ENCODE measurements around the gene ZNF749.

The ZNF749 gene

DNA sequence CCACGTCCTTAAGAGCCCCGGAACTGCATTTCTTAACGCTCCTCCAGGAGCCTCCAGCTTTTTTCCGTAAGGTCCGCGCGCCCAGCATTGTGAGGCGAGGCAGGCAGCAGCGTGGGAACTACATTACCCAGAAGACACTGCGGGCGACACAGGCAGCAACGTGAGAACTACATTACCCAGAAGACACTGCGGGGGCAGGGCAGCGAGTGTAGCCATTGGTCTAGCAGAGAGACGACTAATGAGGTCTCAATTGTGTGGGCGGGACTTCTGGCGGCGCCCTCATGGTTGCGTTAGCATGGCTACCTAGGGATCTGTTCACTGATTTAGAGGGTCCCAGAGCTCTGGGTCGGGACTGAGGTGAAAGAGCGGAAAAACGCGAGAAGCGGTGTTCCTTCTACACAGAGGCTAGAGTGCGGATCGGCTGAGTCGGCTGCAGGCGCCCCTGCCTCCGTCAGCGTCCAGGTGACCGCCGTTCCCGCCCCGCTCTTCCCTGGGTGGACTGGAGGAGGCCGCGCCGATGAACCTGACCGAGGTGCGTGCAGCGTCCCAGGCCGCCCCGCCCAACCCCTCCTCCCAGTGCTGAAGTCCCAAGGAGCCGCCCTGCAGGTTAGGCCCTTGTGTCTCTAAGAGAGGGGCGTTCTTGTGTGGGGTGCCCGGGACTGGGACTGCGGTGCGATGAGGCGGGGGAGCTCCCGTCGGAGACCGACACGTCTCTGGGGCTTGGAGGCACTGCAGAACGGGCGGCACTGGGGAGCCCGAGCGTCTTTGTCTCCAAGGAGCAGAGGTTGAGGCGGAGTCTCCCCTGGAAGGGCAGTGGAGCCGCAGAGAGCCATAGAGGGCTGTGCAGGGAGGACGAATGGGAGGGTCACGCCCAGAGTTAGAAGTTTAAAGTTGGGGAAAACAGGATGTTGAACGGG, at the start of gene ZNF749:
Gene ZNF749, plus strand, starts transcription at position 264 of the 917 bp plus-strand sequence. Its CDS starts 254 bp downstream, at position 518.
- DNase-seq: peak; percentile 99

DNA sequence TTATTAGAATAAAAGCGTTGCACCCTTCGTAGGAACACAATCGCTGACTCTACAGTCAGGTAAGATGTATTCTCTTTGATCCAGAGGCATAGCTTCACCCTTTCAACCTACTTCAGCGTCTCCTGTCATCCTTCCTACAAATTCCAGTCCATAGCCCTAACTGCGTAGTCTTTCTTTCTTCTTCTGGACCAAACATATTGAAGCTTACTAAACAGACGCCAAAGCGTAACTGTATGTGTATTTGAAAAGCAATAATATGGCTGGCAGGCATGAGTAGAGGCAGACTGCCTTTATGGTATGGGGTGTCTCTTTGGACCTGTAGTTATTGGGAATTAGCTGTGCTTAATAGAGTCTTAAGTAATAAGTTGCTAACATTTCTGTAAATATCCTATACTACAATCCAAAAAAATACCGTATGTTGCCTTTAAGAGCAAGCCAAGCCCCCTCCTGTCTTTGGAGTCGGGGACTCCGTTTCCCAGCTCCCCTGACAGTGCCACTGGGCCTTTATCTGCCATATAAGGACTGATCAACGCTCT, 45.9 kb upstream of the ZNF749 start:
- DNase-seq: no peak

DNA sequence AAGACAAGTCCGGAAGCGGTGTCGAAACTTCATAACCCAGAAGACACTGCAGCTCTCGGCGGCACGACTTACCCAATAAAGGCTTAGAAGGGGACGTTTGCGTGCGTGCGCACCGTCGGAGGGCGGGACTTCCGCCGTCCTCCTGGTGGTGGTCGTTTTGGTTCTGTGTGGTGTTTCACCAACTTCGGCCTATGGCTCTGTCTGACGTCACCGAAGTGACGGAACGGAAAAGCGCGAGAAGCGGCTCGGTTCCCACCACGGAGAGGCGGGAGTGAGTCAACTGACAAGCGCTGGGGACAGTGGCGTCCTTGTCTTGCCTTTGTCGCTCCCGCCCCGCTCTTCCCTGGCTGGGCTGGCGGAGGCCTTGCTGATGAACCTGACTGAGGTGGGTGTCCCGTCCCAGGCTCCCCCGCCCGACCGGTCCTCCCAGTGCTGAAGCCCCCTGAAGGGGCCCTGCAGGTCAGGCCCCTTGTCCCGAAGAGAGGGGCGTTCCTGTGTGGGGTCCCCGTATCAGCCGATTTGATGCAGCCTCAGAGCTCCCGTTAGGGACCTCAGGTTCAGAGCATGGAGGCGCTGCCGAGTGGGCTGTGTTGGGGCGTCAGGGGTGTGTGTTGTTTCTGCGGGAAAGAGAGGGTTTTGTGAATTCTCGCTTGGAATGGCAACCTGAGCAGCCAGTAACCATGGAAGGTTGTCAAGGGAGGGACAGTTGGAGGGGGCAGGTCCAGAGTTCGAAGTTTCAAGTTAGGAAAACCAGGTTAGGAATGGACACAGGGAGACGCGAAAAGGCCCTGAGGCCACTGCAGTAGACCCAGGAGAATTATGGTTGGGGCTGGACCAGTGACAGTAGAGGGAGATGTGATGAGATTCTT, 45.2 kb upstream of the ZNF749 start, which contains the start of gene ZNF548:
Gene ZNF548, plus strand, starts transcription at position 125 of the 869 bp plus-strand sequence. Its CDS starts 246 bp downstream, at position 371.
- DNase-seq: peak; percentile 98

DNA sequence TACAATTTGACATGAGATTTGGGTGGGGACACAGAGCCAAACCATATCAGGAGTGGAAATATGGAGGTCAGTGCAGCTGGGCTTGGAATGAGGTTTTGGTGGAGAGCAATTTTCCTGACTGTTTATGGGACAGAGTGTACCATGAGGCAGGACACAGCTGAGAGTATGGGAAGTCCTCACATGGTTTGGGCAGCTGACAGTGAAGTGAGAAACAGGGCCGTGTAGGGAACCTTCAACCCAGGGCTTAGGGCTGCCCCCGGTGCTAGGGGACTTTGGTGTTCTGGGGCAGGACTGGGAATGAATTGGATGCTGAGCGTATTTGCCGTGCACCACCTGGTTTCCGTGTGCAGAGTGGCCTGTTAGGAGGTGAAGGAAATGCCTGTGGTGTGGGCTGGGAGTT, 39.4 kb upstream of the ZNF749 start:
- DNase-seq: no peak

DNA sequence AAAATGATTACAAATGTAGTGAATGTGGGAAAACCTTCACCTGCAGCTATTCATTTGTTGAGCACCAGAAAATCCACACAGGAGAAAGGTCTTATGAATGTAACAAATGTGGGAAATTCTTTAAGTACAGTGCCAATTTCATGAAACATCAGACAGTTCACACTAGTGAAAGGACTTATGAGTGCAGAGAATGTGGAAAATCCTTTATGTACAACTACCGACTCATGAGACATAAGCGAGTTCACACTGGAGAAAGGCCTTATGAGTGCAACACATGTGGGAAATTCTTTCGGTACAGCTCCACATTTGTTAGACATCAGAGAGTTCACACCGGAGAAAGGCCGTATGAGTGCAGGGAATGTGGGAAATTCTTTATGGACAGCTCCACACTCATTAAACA, 36.3 kb upstream of the ZNF749 start:
- DNase-seq: no peak

DNA sequence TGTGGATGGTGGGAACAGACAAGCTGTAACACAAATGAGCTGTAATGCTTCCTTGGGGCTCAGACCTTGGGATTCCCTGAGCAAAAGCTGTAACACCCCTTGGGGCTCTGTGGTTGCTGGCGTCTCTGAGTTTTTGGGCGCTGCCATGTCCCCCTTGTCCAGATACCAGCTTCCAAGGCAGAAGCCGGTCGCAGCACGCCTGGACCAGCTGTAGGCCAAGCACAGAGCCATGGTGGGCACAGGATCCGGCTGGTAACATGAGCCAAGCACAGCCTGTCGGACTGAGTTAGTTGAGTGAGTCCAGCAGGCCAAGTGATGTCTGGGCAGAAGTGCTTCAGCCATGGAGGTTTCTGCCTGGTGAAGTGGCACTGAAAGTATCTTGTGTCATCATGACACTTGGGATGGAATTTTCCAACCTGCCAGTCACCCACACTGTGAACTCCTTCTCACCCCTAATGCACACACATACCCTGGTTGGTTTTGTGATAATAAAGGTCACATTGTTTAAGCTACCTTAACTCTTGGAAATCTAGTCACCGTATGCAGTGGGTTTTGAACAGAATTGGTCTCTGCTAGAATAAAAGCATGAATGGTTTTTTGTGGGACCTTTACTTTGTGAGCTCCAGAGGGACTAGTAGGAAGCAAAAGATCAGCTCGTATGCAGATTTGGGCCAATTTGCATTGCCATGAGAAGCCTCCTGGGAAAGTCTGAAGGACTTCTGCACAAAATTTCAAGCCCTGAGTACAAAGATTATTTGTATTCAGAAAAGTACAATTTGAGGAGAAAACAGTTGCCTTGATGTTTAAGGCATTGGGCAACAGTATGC, 31.2 kb upstream of the ZNF749 start:
- DNase-seq: no peak

DNA sequence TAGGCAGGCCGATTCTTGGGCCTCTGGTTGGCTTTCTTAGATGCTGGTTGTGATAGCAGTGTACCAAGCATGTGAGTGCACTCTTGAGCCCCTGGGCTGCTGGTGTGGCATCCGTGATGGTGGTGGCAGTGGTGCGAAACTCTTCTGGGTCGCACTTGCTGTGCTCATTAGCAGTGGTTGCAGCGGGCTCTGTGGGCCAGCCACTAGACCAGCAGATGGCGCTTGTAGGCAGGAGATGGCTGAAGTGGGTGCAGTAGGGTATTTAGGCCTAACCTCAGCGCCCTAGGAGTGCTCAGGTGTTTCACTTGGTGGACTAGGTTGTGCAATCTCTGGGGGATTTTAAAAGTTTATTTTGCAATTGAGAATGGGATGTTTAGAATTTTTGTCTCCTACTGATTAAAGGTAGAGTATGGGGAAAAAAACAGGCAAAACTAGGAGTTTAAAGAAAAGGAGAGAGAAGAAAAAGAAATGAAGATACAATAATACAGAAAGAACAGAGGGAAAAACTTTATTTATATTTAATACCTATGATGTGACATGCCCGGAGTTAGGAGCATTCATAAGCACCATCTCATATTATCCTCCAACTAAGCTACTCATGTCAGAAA, 28.5 kb upstream of the ZNF749 start:
- DNase-seq: peak; percentile 59

DNA sequence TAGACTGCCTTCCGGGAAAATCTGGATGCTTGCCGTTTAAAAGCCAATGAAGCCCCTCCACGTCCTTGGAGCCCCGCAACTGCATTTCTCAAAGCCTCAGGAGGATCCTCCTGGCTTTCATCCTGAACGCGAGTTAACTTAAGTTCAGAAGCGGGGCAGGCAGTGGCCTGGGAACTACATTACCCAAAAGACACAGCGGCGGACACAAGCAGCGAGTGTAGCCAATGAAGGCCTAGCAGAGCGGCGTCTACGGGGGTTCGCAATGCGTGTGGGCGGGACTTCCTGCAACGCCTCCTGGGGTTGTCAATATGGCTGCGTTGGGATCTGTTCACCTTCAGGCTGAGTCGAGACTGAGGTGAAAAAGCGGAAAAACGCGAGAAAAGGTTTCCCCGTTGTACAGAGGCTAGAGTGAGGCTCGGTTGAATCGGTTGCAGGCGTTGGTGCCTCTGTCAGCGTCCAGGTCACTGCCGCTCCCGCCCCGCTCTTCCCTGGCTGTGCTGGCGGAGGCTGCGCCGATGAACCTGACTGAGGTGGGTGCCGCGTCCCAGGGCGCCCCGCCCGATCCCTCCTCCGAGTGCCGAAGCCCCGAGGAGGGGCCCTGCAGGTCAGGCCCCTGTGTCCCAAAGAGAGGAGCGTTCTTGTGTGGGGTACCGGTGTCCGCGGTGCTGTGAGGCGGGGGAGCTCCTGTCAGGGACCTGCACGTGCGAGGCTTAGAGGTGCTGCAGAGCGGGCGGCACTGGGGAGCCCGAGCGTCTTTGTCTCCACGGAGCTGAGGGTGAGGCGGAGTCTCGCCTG, 24.1 kb upstream of the ZNF749 start, which contains the start of gene ZNF17:
Gene ZNF17, plus strand, starts transcription at position 285 of the 795 bp plus-strand sequence. CDS start 2,455 bp downstream, outside the sequence.
- DNase-seq: peak; percentile 93

DNA sequence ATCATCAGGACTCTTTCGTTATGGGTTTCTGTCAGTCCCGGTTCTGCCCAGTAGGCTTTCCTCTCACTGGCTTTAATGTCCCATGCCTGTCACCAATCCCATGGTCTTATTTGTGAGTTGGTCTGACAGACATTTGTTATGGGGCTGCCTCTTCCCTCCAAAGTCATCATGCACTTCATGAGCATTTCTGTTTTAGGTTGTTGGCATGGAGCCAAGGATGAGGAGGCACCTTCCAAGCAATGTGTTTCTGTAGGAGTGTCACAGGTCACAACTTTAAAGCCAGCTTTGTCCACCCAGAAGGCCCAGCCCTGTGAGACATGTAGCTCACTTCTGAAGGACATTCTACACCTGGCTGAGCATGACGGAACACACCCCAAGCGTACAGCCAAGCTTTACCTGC, 15.7 kb upstream of the ZNF749 start:
- DNase-seq: no peak

DNA sequence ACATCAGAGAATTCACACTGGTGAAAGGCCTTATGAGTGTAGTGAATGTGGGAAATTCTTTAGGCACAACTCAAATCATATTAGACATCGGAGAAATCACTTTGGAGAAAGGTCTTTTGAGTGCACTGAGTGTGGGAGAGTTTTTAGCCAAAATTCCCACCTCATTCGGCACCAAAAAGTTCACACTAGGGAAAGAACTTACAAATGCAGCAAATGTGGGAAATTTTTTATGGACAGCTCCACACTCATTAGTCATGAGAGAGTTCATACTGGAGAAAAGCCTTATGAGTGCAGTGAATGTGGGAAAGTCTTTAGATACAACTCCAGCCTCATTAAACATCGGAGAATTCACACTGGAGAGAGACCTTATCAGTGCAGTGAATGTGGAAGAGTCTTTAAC, 14.1 kb upstream of the ZNF749 start:
- no peak for DNase-seq

DNA sequence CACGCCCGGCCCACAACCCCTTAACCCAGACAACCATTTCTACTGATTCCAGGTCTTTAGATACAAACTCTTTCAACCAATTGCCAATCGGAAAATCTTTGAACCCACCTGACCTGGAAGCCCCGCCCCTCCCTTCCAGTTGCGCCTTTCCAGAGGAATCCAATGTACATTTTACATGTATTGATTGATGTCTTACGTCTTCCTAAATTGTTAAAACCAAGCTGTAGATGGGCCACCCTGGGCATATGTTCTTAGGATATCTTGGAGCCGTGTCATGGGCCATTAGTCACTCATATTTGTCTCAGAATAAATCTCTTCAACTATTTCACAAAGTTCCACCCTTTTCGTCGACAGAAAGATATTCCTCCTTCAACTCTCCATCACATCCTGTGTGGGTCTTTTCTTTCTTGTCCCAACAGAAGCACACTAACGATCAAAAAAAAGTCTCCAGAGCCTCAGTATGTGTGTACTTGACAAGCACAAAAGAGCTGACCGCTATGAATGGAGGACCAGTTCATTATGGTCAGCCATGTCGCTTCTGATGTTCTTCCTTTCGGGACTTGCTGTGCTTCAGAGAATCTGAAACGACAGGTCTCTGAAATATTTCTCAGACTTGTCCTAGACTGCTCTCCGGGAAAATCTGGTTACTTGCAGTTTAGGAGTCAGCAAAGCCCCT, 601 bp upstream of the ZNF749 start:
- no peak for DNase-seq

DNA sequence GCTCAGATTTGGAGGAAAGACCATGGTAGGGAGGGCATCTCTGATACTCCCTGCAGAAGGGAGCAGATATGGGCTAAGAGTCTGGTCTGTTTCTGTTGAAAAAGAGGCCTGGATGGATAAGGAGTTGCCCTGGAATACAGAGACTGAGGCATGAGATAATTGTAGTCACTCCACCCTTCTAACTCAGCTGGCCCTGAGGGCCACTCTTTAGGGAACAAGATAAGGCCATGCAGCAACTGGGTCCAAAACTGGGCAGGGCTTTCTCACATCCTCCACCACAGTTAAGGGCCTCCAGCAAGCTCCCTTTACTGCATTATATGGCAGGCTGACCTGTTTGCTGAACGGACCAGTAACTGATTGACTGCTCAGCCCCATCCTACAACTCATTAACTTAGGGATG, 1.3 kb downstream of the ZNF749 start:
- DNase-seq: no peak

DNA sequence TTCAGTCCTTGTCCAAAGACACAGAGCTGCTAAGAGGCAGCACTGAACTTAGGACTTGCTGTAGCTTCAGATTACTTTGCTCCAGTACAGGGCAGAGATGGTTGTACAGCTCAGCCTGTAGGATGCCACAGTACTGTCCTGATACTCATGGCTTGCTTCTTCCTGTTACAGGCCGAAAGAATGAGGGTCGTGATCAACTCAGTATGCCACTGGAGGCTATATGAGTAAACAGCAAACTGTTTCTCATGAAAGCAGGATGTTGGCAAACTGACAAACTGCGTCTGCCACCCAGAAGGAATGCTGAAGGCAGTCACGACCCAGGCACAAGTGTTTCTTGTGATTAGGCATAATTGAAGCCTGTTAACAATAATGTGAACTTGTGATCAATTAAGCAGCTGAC, 2.8 kb downstream of the ZNF749 start:
- DNase-seq: no peak

DNA sequence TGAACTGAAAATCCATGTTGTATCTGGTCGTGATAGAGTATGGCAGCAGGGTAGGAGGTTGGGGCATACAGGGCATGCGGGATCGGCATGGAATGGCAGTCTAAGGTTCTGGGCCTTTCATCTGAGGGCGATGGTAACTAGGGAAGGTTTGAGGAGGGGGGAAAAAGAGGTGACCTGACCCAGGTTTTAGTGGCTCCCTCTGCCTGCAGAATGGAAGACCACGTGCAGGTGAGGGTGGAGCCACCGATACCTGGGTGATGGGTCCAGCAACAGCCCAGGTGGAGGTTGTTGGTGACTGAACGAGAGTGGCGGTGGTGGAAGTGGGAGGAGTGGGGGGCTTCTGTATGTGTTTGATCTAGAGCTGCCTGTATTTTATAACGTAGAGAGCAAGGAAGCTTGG, 3.8 kb downstream of the ZNF749 start:
- no peak for DNase-seq

DNA sequence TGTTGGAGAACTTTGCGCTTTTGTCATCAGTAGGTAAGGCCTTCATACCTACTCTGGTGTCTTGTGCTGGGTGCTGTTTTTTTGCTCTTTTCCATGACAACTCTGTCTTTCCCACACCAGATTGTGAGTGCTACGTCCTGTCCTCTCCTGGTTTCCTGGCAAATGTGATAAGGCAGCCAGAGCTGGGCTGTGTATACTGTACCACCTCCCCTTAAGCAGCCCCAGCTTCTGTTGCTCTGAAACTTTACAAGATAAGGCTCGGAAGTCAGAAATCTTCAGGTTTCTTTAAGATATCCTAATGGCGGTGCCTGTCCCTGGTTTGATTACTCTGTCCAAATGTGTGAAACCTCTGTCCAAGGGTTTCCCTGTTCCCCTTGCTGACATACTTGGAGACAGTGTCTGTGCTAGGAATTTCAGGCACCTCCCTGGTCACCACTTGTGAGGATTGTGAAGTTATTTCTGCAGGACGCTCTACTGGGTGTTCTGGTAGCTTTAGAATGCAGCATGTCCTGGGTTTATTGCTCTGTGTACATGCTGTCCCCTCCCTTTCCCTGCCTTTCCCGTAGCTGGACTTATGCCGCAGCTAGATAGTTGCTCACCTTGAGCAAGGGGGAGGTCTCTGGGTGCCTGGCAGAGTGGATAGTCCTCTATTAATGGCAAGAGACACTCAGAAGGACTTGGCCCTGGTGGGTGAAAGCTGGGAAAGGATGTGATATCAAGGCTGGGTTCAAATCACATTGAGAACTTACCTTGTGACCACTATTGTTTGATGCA, 7.0 kb downstream of the ZNF749 start:
- no peak for DNase-seq

DNA sequence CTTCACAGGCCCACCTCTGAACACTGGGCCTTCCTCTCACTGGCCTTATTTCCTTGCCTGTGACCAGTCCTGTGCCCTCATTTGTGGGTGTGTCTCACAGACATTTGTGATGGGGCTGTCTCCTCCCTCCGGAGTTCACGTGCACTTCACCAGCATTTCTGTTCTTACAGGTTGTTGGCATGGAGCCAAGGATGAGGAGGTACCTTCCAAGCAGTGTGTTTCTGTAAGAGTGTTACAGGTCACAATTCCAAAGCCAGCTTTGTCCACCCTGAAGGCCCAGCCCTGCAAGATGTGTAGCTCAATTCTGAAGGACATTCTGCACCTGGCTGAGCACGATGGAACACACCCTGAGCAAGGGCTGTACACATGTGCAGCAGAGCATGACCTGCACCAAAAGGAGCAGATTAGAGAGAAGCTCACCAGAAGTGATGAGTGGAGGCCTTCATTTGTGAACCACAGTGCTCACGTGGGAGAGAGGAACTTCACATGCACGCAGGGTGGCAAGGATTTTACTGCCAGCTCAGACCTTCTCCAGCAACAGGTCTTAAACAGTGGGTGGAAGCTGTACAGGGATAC, 8.1 kb downstream of the ZNF749 start:
- DNase-seq: no peak

DNA sequence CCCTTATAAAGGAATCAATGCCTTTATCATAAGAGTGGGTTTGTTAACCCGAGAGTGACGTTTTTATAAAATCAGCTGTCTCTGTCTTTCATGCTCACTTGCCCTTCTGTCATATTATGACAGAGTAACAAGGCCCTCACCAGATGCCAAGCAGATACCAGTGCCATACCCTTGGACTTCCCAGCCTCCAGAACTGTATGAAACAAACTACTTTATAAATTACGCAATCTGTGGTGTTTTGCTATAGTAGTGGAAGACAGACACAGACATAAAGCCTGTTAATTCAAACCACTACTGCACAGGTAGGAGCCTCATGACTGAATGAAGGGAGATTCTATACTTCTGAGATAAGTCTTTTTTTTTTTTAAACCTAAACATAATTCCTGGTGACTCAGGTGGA, 17.2 kb downstream of the ZNF749 start:
- DNase-seq: no peak

DNA sequence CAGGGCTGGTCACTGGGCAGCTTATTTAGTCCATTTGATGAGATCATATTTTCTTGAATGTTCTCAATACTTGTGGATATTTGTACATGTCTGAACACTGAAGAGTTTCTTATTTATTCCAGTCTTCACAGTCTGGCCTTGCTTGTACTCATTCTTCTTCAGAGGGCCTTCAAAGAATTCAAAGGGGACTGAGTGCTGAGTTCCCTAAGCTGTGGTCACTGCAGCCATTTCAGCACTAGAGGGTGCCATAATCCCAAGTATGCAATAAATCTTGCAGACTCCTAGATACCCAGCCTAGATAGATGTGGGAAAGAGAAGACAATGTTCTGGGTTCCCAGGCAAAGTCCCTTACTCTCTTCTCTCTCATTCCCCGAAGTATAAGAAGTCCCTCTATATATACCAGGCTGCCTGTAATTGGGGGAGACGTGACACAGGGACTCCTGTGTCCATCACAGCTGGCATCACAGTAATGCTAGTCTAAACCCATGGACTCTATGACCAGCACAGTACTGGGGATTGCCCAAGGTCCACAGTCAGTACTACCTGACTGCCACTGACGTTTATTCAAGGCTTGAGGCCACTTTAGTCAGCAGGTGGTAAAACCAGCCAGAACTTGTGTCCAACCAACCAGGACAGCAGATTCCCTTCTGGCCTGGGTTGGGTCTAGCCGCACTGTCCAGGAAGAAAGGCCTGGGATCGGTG, 30.7 kb downstream of the ZNF749 start:
- DNase-seq: no peak

DNA sequence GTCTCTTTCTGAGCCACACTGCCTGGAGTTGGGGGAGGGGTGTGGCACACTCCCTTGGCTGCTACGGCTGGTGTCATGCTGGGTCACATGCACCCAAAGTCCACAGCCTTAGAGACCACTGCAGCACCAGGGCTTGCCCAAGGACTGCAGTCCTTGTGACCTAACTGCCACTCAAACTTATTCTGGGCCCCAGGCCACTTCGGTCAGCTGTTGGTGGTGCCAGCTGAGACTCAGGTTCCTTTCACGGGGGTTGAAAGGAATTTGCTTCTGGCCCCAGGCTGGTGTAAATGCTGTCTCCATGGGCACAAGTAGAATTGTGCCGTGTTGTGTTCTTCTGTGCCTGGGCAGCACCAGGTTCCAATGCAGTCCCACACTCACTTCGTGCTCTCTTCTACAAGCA, 31.4 kb downstream of the ZNF749 start:
- DNase-seq: no peak
